Right cardiac atrium (tissue), 5 donors: Measurements from ENCODE around the gene LRIT2. TPM values are rescaled to one million over a fixed set of nuclear protein-coding genes. Genes with fewer than 3 reads are reported as not detected.

Experiments
- ATAC-seq, 2 donors: fragments of 200-7000 bp; cut with Tn5 transposase; one replicate each; pipeline versions ENCODE4 v1.8.0 to v1.9.1; 2020; ENCODE audit warnings: moderate library complexity in 2 of 2, mild to moderate bottlenecking in 1 of 2
- DNase-seq, 3 donors: peaks; one replicate each; pipeline ENCODE4 v3.0.0-alpha.2; 2020
- H3K27ac ChIP-seq: one replicate; pipeline ENCODE4 v1.5.1; 2013; ENCODE audit warnings: mild to moderate bottlenecking, low read length, control low read depth, moderate library complexity
- H3K27me3 ChIP-seq: one replicate; pipeline ENCODE4 v1.6.1; 2013; ENCODE audit not compliant: control insufficient read depth, insufficient read depth
- H3K4me1 ChIP-seq: one replicate; pipeline ENCODE4 v1.6.1; 2013; ENCODE audit warnings: low read length; ENCODE audit not compliant: control insufficient read depth, insufficient read depth
- H3K4me3 ChIP-seq: one replicate; pipeline ENCODE4 v1.5.1; 2013; ENCODE audit warnings: low read length, control low read depth
- H3K9me3 ChIP-seq: one replicate; pipeline ENCODE4 v1.6.1; 2013; ENCODE audit warnings: low read length; ENCODE audit not compliant: control insufficient read depth
- WGBS: extraction: QIAGEN DNeasy Blood & Tissue Kit; methylation state at CpG from one replicate; pipeline ENCODE4 v1.1.7; 2013; 5-methylcytosine and 5-hydroxymethylcytosine counted together
- intact Hi-C, 4 donors: fragments of 100-400 bp; cut with DNase I; formaldehyde crosslinking; loops; one replicate each; pipeline versions ENCODE4 v1.11.0 to v1.14.0; 2022 to 2023
- polyA plus RNA-seq: library from polyadenylated mRNA; stranded (reverse); fragments of 200-250 nt; gene quantifications from one replicate; pipeline ENCODE4 v1.2.3, GENCODE V29; 2013
- total RNA-seq, 4 donors: library from RNA; stranded (reverse); fragmentation: NEBNext Ultra II Directional; extraction: Animal tissue kit (Norgen Biotek cat#: 25700); gene quantifications; one replicate each; pipeline ENCODE4 v1.2.1, GENCODE V29; 2021
- donor health status: healthy with polysubstance abuse.
- donor health status: DM: no; HTN: yes; CAD: no.
- donor health status: DM: no; HTN: no; CAD: no.
- donor health status: DM: no; HTN: yes; CAD: no; lungs with severe emphysema.
- donor health status: DM: yes; HTN: yes; CAD: no.

The LRIT2 gene
- total and polyA plus RNA-seq, 5 donors, result not detected

DNA sequence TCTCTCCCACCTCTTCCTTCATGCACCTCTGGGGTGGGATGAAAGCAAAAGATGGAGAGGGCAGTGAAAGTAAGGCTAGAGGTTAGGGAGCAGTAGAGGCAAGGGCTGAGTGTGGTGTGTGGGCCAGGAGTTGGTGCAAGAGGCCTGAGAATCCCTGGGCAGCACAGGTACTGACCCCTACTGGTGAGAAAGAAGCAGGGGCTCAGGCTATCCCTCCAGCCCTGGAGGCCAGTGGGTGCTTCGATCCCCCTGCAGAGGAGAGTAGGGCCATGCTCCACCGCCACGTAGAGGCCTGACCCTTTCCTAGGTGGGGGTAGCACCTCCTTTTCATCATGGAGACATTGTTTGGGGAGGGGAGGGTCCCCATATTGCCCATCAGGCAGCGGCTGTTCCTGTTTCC, 21.2 kb downstream of the LRIT2 start:
- no peaks in the 10 kb centered on the region for H3K4me1 ChIP-seq
- no peak overlapping the region for H3K27ac ChIP-seq
- ATAC-seq (no peak), DNase-seq (no peak)
- H3K4me3 ChIP-seq, result no peak overlapping the region
- intact Hi-C loops, result loop anchor here in 1 of 4 donors (10.0 kb wide), 1 partner anchor 59 kb away; no protein-coding TSS in a partner anchor
- no peaks in the 10 kb centered on the region for H3K9me3 ChIP-seq
- H3K27me3 ChIP-seq, result no peaks in the 10 kb centered on the region
- 89% methylated on average over 4 of the region's 4 CpGs for WGBS

DNA sequence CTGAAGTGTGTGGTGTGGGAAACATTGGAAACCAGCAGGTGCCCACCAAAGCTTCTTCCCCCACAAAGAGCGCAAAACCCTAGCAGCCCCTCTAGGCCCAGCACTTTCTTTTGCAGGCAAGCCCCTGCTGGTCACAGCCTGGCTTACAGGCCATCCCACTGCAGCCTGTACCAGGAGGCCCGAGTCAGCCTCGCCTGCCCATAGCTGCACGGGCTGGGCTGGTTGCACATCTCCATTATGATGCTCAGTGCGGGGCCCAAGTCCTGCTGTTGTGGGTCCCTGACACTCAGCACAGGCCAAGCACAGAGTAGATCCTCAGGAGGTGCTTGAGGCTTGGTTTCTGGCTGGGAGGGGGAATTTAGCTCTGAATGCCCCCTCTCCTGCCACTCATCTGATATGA, 23.0 kb downstream of the LRIT2 start:
- no peak overlapping the region for H3K27ac ChIP-seq
- intact Hi-C loops, result loop anchor here in 1 of 4 donors (10.0 kb wide), 1 partner anchor 58 kb away; no protein-coding TSS in a partner anchor
- DNase-seq (no peak), ATAC-seq (no peak)
- WGBS, result 88% methylated on average over 5 of the region's 5 CpGs
- no peaks in the 10 kb centered on the region for H3K4me1 ChIP-seq
- H3K27me3 ChIP-seq, result no peaks in the 10 kb centered on the region
- H3K4me3 ChIP-seq, result no peak overlapping the region
- no peaks in the 10 kb centered on the region for H3K9me3 ChIP-seq

DNA sequence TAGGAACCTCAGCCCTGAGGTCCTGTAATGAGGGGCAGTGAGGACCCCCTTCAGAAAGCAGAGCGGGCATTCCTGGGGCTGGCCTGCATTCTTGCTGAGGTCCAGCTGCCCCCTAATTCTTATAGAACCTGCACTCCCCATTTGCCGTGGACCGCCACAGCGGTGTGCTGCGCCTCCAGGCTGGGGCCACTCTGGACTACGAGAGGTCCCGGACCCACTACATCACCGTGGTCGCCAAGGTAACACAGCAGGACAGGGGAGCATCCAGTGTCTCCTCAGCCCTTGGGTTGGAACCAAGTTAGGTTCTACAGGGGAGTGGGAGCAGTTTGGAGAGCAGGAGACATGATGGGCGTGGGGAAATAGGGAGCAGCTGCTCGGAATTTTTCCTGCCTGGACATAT, 23.7 kb downstream of the LRIT2 start:
- ATAC-seq, result no peak
- 89% methylated on average over 11 of the region's 11 CpGs for WGBS
- intact Hi-C loops, result loop anchor here in 1 of 4 donors (10.0 kb wide), 1 partner anchor 57 kb away; no protein-coding TSS in a partner anchor

DNA sequence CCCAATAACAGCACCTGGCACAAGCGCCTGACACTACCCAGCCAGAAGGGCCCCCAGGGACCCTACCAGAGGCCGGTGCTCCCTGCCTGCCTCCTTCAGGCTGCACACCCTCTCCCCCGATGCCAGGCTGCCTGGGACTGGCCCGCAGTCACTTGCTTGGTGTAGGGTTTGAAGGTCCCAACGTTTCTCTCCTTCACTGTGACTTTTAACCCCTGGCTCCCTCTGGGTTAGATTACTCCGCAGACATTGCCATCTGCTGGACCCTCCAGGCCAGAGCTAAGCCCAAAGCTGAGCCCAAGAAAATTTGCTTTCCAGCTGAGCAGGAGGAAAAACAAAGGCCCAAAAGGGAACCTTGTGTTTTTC, 24.1 kb downstream of the LRIT2 start:
- Histone ChIP-seq H3K4me1 (no peaks in the 10 kb centered on the region), H3K27me3 (no peaks in the 10 kb centered on the region), H3K27ac (no peak overlapping the region), H3K9me3 (no peaks in the 10 kb centered on the region), H3K4me3 (no peak overlapping the region)
- DNase-seq, result no peak
- 47% methylated on average over 6 of the region's 6 CpGs for WGBS
- intact Hi-C loops, result loop anchor here in 1 of 4 donors (10.0 kb wide), 1 partner anchor 56 kb away; no protein-coding TSS in a partner anchor
- no peak for ATAC-seq

More for the DNA sequence above, 23.7 kb downstream of the LRIT2 start:
- Histone ChIP-seq H3K27ac (no peak overlapping the region), H3K9me3 (no peaks in the 10 kb centered on the region), H3K4me1 (no peaks in the 10 kb centered on the region), H3K4me3 (no peak overlapping the region), H3K27me3 (no peaks in the 10 kb centered on the region)
- no peak for DNase-seq

DNA sequence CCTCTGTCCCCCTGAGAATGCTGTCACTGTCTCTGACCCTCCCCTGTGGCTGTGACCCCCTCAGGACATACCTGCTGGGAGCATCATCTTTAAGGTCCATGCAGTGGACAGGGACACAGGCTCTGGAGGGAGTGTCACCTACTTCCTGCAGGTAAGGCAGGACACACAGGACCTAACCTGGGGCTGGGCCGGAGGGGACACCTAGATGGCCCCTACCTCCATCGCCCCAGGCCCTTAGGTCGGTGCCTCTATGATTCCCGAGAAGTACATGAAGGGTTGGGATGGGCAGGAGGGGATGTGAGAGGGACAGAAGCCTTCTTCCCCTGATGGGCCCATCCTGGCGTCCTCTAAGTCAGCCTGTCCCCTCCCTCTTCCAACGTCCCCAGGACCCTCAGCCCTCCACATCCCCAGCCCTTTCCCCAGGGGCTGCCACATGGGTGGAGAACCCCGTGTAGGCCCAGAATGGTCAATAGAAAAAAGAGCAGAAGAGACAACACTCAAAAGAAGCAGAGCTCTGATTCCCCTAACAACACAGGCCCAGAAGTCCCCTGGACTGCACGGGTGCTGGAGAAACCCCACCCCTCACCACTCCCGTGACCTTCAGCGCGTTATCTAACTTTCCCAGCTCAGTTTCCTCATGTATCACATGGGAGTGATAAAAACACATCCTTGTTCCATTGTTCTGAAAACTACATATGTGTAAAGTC, 24.7 kb downstream of the LRIT2 start:
- no peak overlapping the region for H3K4me3 ChIP-seq
- no peak overlapping the region for H3K27ac ChIP-seq
- no peak for DNase-seq
- no peaks in the 10 kb centered on the region for H3K4me1 ChIP-seq
- intact Hi-C loops, result loop anchor here in 1 of 4 donors (10.0 kb wide), 1 partner anchor 56 kb away; no protein-coding TSS in a partner anchor
- H3K9me3 ChIP-seq, result no peaks in the 10 kb centered on the region
- peak in 1 of 2 donors; percentile 54 for ATAC-seq
- no peaks in the 10 kb centered on the region for H3K27me3 ChIP-seq
- WGBS, result 62% methylated on average over 11 of the region's 11 CpGs

DNA sequence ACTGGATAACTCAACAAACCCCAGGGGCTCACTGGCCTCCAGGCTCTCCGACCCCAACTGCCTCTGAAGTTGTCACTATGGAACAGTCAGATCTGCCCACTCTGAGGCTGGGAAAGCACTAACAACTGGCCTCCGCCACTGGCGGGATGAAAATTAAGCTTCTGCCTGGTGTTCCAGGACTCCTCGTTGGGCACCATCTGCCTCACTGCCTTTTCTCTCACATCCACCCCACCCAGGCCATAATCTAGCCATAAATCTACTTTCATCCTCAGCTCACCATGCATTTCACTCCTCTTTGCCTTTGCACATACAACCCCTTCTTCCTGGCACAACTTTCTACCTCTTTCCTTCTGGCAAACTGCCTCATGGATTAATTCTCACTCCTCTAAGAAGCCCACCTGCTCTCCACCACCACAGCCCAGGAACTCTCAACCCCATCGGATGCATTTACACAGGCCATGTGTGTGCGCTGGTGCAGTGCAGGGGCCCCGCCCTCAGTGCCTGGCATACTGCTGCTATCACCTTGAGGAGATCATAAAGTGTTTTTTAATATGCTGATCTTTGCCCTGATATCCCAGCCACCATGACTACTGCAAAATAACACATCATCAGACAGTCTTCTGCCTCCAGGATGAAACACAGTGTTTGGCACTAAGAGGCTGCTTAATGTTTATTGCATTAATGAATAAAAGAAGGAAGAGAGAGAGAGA, 27.0 kb downstream of the LRIT2 start:
- no peaks in the 10 kb centered on the region for H3K27me3 ChIP-seq
- ATAC-seq, result no peak
- no peak overlapping the region for H3K27ac ChIP-seq
- no peaks in the 10 kb centered on the region for H3K9me3 ChIP-seq
- intact Hi-C loops, result no loop called here
- WGBS, result 86% methylated on average over 7 of the region's 7 CpGs
- DNase-seq, result no peak
- no peaks in the 10 kb centered on the region for H3K4me1 ChIP-seq
- H3K4me3 ChIP-seq, result no peak overlapping the region

DNA sequence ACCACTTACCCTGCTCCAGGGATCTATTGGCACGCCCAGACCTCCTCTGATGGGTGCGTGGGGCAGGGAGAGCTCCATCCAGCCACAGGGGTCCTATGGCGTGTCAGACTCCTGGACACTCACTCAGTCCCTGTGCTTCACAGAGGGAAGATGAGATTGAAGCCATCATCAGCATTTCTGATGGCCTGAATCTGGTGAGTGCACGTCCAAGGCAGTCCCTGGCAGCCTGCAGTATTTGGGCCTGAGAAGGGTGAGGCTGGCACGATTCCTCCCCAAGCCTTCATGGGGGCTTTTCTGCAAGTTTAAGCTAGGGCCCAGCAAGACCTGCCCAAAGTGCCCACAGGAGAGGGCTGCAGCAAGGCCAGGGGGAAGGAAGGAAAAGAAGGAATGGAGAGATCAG, 27.7 kb downstream of the LRIT2 start:
- 75% methylated on average over 5 of the region's 5 CpGs for WGBS
- no peaks in the 10 kb centered on the region for H3K27me3 ChIP-seq
- H3K9me3 ChIP-seq, result no peaks in the 10 kb centered on the region
- H3K4me3 ChIP-seq, result no peak overlapping the region
- intact Hi-C loops, result no loop called here
- ATAC-seq (no peak), DNase-seq (no peak)
- H3K27ac ChIP-seq, result no peak overlapping the region
- no peaks in the 10 kb centered on the region for H3K4me1 ChIP-seq

DNA sequence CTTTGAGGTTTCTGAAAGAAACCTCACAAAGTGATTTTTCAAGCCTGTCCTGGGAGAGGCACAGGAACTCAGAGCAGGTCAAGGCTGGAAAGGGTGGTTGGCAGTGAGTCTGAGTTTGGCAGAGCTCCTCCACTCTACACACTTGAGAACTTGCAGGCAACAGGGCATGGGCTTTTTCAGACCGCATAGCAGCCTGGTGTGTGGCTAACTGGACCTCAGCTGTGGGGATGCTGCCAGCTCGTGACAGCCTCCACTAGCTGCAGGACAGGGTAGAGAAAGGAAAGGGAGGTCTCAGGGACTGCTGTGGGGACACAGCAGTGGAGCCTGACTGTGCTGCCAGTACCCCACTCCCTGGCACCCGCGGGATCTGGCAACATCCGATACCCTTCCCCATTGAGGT, 28.4 kb downstream of the LRIT2 start:
- Histone ChIP-seq H3K4me1 (no peaks in the 10 kb centered on the region), H3K27ac (no peak overlapping the region), H3K27me3 (no peaks in the 10 kb centered on the region), H3K9me3 (no peaks in the 10 kb centered on the region), H3K4me3 (no peak overlapping the region)
- intact Hi-C loops, result no loop called here
- ATAC-seq, result peak in 1 of 2 donors; percentile 34
- 45% methylated on average over 5 of the region's 5 CpGs for WGBS
- DNase-seq, result no peak

DNA sequence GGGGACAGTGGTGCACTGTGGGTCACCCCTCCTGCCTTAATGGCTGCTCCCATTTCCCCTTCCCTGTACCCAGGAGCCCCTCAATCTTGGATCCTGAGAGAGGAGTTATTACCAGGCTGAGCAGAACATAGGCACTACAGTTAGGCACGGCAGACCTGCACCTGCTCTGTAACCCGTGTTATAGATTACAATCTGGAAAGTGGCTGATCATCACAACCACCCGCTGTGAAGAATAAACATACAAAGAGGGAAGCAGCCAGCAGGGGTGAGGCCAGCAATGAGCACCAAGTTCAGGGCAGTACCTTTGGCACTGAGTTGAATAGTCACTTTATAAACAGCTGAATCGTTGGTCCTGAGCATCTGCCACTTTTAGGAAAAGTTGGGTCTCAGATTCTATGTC, 29.3 kb downstream of the LRIT2 start:
- H3K4me1 ChIP-seq, result no peaks in the 10 kb centered on the region
- DNase-seq (no peak), ATAC-seq (no peak)
- H3K27me3 ChIP-seq, result no peaks in the 10 kb centered on the region
- H3K9me3 ChIP-seq, result no peaks in the 10 kb centered on the region
- no peak overlapping the region for H3K27ac ChIP-seq
- no peak overlapping the region for H3K4me3 ChIP-seq
- intact Hi-C loops, result no loop called here
- WGBS, result 31% methylated on average over 4 of the region's 4 CpGs

DNA sequence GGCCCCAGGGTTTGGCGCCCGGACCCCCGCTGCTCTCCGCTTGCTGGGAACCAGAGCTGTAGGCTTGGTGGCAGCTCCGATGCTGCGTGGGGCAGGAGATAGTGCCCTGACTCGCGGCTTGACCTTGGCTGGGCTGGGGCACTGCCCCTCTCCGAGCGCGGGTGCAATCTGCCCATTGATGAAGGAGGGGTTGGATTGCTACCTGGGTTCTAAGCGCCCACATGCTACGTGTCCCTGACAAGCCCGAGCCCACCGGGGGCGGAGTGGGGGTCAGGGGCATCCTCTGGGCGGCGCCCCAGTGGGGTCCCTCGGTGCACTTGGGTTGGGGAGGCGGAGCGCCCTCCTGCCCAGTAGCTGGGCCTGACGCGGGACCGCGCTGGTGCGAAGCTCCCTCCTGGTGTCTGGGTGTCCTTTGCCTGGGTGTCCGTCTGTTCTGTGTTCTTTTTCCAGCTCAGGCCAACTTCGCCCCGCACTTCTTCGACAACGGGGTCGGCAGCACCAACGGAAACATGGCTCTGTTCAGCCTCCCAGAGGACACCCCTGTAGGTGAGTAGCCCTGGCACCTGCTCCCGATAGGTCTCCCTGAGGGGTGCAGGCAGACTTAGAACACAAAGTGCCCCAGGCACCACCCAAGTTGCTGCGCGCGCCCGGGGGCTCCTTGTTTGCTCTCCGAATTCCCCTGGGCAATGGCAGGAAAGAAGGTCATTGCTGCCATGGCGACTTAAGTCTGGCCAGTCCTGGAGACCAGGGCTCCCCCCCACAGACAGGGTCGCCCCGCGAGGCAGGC, 30.1 kb downstream of the LRIT2 start:
- Histone ChIP-seq H3K4me3 (peak overlapping the region; percentile 52), H3K27me3 (no peaks in the 10 kb centered on the region), H3K4me1 (no peaks in the 10 kb centered on the region), H3K27ac (no peak overlapping the region), H3K9me3 (no peaks in the 10 kb centered on the region)
- peak in 1 of 2 donors; percentile 5 for ATAC-seq
- 18% methylated on average over 43 of the region's 43 CpGs for WGBS
- intact Hi-C loops, result no loop called here
- no peak for DNase-seq
